ENCODE data around the gene TBC1D1. TPM values are rescaled to one million over a fixed set of nuclear protein-coding genes. Genes with fewer than 3 reads are reported as not detected.
A peak's percentile ranks its signal among the peaks of the same experiment; 100 is the strongest.
"Not testable (repeated sequence)": the region's sequence is repeated elsewhere in the genome, so short reads cannot be mapped to it uniquely, and the experiment has no call there.

The TBC1D1 gene
- total RNA-seq, 1 donor from 2014 or later, result 56.5 TPM

DNA sequence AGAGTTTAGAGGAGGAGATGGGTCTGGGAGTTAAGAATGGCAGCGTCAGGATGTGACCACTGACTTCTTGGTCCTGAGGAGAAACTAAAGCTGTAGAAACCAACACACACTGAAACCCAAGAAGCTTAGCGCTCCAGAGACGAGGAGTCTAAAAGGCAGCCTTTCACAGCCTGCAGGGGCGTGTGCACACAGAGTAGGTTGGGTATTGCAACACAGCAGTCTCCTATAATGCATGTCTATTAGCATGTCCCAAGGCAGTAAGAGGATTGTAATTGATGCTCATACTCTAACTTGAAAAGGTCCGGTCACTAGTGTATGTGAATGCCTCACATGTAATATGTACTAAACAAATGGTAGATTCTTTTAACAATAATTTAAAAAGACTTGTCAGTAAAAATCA is 126.7 kb downstream of the TBC1D1 start:
- no peaks in the 10 kb centered on the region for H3K27me3 ChIP-seq (ENCODE audit: low read depth)
- no peaks in the 10 kb centered on the region for H3K9me3 ChIP-seq
- no peak for TF ChIP-seq CTCF (IDR thresholded peaks at IDR 0.05)
- ATAC-seq, result no peak
- no peak overlapping the region for H3K27ac ChIP-seq
- H3K36me3 ChIP-seq, result peaks cover 50% of the 10 kb centered on the region
- intact Hi-C loops (cut with DNase I), result no loop called here
- H3K4me3 ChIP-seq, result no peak overlapping the region
- DNase-seq, result no peak
- no peaks in the 10 kb centered on the region for H3K4me1 ChIP-seq

GRCh38 chr4:38020386-38020785 is 129.5 kb downstream of the TBC1D1 start:
- TF ChIP-seq CTCF (IDR thresholded peaks at IDR 0.05), result no peak
- intact Hi-C loops (cut with DNase I), result no loop called here
- Histone ChIP-seq H3K27me3 (ENCODE audit: low read depth) (no peaks in the 10 kb centered on the region), H3K36me3 (peaks cover 40% of the 10 kb centered on the region), H3K4me3 (no peak overlapping the region), H3K9me3 (no peaks in the 10 kb centered on the region), H3K4me1 (no peaks in the 10 kb centered on the region), H3K27ac (no peak overlapping the region)
- DNase-seq (no peak), ATAC-seq (no peak)

- intact Hi-C loops (cut with DNase I), result not testable (repeated sequence)
These were observed 130.1 kb downstream of the TBC1D1 start for GRCh38 chr4:38020961-38021360.

DNA sequence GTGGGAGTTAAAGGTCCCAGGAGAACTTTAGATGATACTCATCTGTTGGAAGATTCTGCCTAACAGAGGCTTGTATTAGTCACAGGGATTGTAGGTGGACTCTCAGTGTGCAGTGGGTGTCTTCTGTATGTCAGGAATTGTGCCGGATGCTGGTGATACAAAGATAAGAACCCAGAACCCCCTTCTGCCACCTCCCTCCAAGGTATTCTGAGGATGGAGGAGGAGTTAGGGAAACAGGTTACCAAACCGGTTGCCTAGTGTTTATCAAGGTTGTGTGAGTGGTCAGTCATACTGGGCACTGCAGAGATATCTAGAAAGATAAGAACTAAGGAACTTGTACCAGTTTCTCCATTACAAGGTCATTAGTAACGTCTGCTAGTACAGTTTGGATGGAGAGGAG is 130.9 kb downstream of the TBC1D1 start:
- intact Hi-C loops (cut with DNase I), result no loop called here
- Histone ChIP-seq H3K27me3 (ENCODE audit: low read depth) (no peaks in the 10 kb centered on the region), H3K27ac (no peak overlapping the region), H3K4me3 (no peak overlapping the region), H3K9me3 (no peaks in the 10 kb centered on the region), H3K4me1 (no peaks in the 10 kb centered on the region), H3K36me3 (peaks cover 31% of the 10 kb centered on the region)
- TF ChIP-seq CTCF (IDR thresholded peaks at IDR 0.05), result no peak
- DNase-seq (no peak), ATAC-seq (peak in 1 of 2 donors; percentile 40)

More at GRCh38 chr4:38020961-38021360, 130.1 kb downstream of the TBC1D1 start:
- H3K4me3 ChIP-seq; H3K27me3 ChIP-seq (ENCODE audit: low read depth); DNase-seq; H3K9me3 ChIP-seq; H3K27ac ChIP-seq; ATAC-seq; H3K4me1 ChIP-seq: not testable (repeated sequence)
- H3K36me3 ChIP-seq, result peaks cover 34% of the 10 kb centered on the region

- ATAC-seq (peak; percentile 43 to 85), DNase-seq (no peak)
- Histone ChIP-seq H3K9me3 (no peaks in the 10 kb centered on the region), H3K4me3 (peak overlapping the region; percentile 27), H3K27me3 (ENCODE audit: low read depth) (no peaks in the 10 kb centered on the region), H3K36me3 (peaks cover 36% of the 10 kb centered on the region), H3K4me1 (no peaks in the 10 kb centered on the region), H3K27ac (peak overlapping the region; percentile 16)
- intact Hi-C loops (cut with DNase I), result no loop called here
- no peak for TF ChIP-seq CTCF (IDR thresholded peaks at IDR 0.05)
These were observed 132.7 kb downstream of the TBC1D1 start for GRCh38 chr4:38023347-38024205.

GRCh38 chr4:38024206-38024509 is 133.3 kb downstream of the TBC1D1 start:
- ATAC-seq (no peak), DNase-seq (no peak)
- Histone ChIP-seq H3K27ac (peak overlapping the region; percentile 16), H3K36me3 (peaks cover 42% of the 10 kb centered on the region), H3K27me3 (ENCODE audit: low read depth) (no peaks in the 10 kb centered on the region), H3K9me3 (no peaks in the 10 kb centered on the region), H3K4me3 (peak overlapping the region; percentile 27), H3K4me1 (no peaks in the 10 kb centered on the region)
- no peak for TF ChIP-seq CTCF (IDR thresholded peaks at IDR 0.05)
- intact Hi-C loops (cut with DNase I), result no loop called here

All from lower lobe of right lung (tissue), 2 donors.